ENCODE data around the gene PPP1CB.
A peak's percentile ranks its signal among the peaks of the same experiment; 100 is the strongest.

PPP1CB gene

DNA sequence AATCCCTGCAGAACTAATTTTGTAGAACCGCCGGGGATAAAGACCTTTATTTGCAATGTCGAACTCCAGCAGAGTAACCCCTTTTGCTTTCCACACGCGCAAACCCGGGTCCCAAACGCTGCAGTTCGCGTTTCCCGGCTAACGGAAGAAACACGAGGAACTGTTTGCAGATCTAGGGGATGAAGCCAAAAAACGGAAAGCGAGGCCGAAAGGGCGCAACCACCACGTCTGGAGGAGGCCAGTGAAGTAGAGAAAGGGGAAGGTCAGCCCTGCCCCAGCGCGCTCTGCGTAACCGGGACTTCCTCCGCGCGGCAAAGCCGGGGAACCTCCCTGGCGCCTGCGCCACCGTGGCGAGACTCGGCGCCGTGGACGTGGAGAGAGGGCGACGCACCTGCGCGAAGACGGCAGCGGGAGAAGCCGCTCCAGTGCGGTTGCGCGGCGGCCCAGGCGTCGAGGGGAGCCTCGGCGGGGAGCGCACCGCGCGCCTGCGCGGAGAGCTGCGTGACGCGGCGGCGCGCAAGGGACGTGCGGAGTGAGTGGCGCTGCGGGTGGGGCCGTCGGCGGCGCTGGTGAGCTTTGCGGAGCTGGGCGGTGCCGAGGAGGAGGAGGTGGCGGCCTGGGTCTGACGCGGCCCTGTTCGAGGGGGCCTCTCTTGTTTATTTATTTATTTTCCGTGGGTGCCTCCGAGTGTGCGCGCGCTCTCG is at the start of gene PPP1CB:
Gene PPP1CB, plus strand, starts transcription at position 579 of the 704 bp plus-strand sequence. CDS start 295 bp downstream, outside the sequence.
- TF ChIP-seq GATA3 (IDR thresholded peaks at IDR 0.05; ENCODE audit: low read depth, low read length): no peak
- 0 out of 2 replicates have a peak, but pooled peaks have one; percentile 7 for TF ChIP-seq GATA2 (IDR thresholded peaks at IDR 0.05; ENCODE audit: low read depth, low read length)

DNA sequence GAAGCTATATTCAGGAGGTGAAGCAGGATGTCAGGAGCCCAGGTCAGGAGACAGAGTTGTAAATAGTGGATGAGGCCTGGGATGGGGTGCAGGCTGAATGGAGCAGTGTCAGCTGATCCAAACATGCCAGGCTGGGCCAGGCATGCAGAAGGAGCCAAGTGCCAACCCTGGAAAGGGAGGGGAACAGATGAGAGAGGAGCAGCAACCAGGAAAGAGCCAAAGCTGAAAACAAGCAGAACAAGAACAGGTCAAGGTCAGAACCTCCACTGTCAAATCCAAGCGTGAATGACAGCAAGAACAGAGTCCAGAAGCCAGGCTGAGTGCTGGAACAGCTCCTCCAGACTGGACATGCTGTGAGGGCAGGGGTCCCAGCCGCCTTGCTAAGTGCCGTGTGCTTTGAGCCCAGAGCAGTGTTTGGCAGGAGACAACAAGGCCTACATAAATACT is 49.2 kb upstream of the PPP1CB start:
- TF ChIP-seq GATA3 (IDR thresholded peaks at IDR 0.05; ENCODE audit: low read depth, low read length) (no peak), GATA2 (IDR thresholded peaks at IDR 0.05; ENCODE audit: low read depth, low read length) (no peak)

- TF ChIP-seq GATA2 (IDR thresholded peaks at IDR 0.05; ENCODE audit: low read depth, low read length) (no peak), GATA3 (IDR thresholded peaks at IDR 0.05; ENCODE audit: low read depth, low read length) (no peak)
Observed at GRCh38 chr2:28702878-28703277, 48.8 kb upstream of the PPP1CB start.

- TF ChIP-seq GATA2 (IDR thresholded peaks at IDR 0.05; ENCODE audit: low read depth, low read length) (no peak), GATA3 (IDR thresholded peaks at IDR 0.05; ENCODE audit: low read depth, low read length) (no peak)
Observed at GRCh38 chr2:28704621-28705020, 47.0 kb upstream of the PPP1CB start.

- TF ChIP-seq GATA3 (IDR thresholded peaks at IDR 0.05; ENCODE audit: low read depth, low read length) (no peak), GATA2 (IDR thresholded peaks at IDR 0.05; ENCODE audit: low read depth, low read length) (no peak)
Observed at GRCh38 chr2:28705751-28706440, 45.7 kb upstream of the PPP1CB start.

GRCh38 chr2:28707592-28707991 is 44.0 kb upstream of the PPP1CB start:
- no peak for TF ChIP-seq GATA3 (IDR thresholded peaks at IDR 0.05; ENCODE audit: low read depth, low read length)
- no peak for TF ChIP-seq GATA2 (IDR thresholded peaks at IDR 0.05; ENCODE audit: low read depth, low read length)

DNA sequence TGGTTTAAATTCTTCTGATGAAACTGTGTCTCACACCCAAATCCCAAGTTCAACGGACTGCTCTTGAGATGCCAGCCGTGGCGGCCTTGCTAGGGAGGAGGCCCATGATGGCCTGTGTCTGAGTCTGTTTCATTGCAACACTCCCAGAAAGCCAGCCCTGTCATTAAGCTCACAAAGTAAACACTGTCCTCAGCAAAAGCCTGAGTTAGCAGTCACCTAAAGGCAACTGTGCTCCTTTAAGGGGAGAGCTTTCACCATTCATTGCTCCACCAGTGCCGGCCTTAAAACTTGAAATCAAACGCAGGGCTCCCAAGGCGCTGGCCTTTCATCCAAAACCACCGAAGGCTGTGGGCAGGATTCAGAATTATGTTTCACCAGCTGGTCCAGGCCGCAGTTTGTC is 42.5 kb upstream of the PPP1CB start:
- no peak for TF ChIP-seq GATA3 (IDR thresholded peaks at IDR 0.05; ENCODE audit: low read depth, low read length)
- TF ChIP-seq GATA2 (IDR thresholded peaks at IDR 0.05; ENCODE audit: low read depth, low read length): no peak

DNA sequence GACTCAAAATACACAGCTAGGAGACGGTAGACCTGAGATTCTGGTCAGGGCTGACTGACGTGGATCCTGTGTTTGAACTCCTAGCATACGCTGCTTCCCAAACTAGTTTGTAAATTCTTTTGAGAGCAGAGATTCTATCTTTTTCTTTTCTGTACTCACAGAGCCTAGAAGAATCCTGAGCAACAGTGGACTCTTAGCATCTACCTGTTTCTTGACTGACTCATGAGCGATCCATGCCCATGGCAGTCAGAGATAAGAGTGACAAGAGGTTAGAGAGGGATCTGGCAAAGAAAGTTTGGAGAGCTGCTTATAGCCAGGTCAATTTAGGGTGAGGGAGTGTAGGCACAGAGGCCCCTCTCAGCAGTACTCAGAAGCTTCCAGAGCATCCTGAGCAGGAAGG is 41.1 kb upstream of the PPP1CB start:
- TF ChIP-seq GATA3 (IDR thresholded peaks at IDR 0.05; ENCODE audit: low read depth, low read length) (no peak), GATA2 (IDR thresholded peaks at IDR 0.05; ENCODE audit: low read depth, low read length) (no peak)

GRCh38 chr2:28713577-28714298 is 37.9 kb upstream of the PPP1CB start:
- no peak for TF ChIP-seq GATA2 (IDR thresholded peaks at IDR 0.05; ENCODE audit: low read depth, low read length)

DNA sequence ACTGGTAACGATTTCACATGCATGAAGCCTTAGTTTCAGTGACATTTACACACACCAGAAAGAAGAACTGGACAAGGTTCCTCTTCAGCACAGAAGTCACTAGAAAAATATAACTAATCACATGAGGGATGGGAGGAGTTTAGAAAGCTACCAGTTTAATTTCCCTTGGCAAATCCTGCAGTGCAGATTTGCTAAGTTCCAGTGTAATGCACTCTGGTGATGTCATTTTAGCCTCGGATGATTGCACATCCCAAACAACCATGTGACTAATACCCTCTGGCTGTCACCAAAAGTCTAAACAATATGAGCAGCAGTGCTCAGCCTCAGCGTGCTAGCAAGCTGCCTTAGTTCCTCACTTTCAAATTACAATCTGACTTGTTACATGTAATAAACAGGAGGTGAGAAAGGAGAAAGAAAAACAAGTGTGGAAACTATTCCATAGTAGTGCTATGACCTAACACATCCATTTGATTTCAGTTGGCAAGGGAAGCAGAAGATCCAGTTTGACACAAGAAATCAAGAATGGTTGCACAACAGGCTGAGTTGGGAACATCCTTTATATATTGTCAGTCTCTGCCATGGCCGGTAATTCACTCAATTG is 35.3 kb upstream of the PPP1CB start:
- TF ChIP-seq GATA3 (IDR thresholded peaks at IDR 0.05; ENCODE audit: low read depth, low read length) (no peak), GATA2 (IDR thresholded peaks at IDR 0.05; ENCODE audit: low read depth, low read length) (no peak)

GRCh38 chr2:28717339-28717758 is 34.3 kb upstream of the PPP1CB start:
- TF ChIP-seq GATA3 (IDR thresholded peaks at IDR 0.05; ENCODE audit: low read depth, low read length) (no peak), GATA2 (IDR thresholded peaks at IDR 0.05; ENCODE audit: low read depth, low read length) (no peak)

GRCh38 chr2:28720345-28720744 is 31.3 kb upstream of the PPP1CB start:
- TF ChIP-seq GATA2 (IDR thresholded peaks at IDR 0.05; ENCODE audit: low read depth, low read length) (no peak), GATA3 (IDR thresholded peaks at IDR 0.05; ENCODE audit: low read depth, low read length) (no peak)

- TF ChIP-seq GATA3 (IDR thresholded peaks at IDR 0.05; ENCODE audit: low read depth, low read length) (no peak), GATA2 (IDR thresholded peaks at IDR 0.05; ENCODE audit: low read depth, low read length) (no peak)
Observed at GRCh38 chr2:28721601-28722191, 29.9 kb upstream of the PPP1CB start.
